C4-2B (cell line): ENCODE measurements around the gene ARSK.

Experiments used
- H3K27ac ChIP-seq: fragments of 450-650 bp; 2 replicates; pipeline ENCODE4 v1.5.1; 2017
- CTCF ChIP-seq: fragments of 450-650 bp; conservative IDR thresholded peaks from 2 replicates; pipeline ENCODE4 v1.5.1; 2017; ENCODE audit warnings: mild to moderate bottlenecking
- ZFX ChIP-seq: fragments of 450-650 bp; IDR thresholded peaks from 2 replicates; pipeline ENCODE4 v1.6.1; 2017

Gene ARSK

GRCh38 chr5:95621839-95622629 is 67.1 kb downstream of the ARSK start:
- TF ChIP-seq ZFX (no peak), CTCF (no peak)
- H3K27ac ChIP-seq: no peak overlapping the region

- no peak for TF ChIP-seq CTCF
- no peak for TF ChIP-seq ZFX
- no peak overlapping the region for H3K27ac ChIP-seq
Measured at GRCh38 chr5:95623706-95624105, 68.8 kb downstream of the ARSK start.

GRCh38 chr5:95624368-95624767 is 69.5 kb downstream of the ARSK start:
- no peak overlapping the region for H3K27ac ChIP-seq
- TF ChIP-seq CTCF (no peak), ZFX (no peak)

- TF ChIP-seq CTCF: no peak
- H3K27ac ChIP-seq: no peak overlapping the region
Measured at GRCh38 chr5:95626701-95627100, 71.8 kb downstream of the ARSK start.

- H3K27ac ChIP-seq: no peak overlapping the region
- TF ChIP-seq CTCF (no peak), ZFX (no peak)
Measured at GRCh38 chr5:95627971-95628810, 73.3 kb downstream of the ARSK start.

GRCh38 chr5:95628933-95629332 is 74.0 kb downstream of the ARSK start:
- H3K27ac ChIP-seq: no peak overlapping the region
- TF ChIP-seq CTCF (no peak), ZFX (no peak)

GRCh38 chr5:95630394-95630917 is 75.6 kb downstream of the ARSK start:
- no peak overlapping the region for H3K27ac ChIP-seq
- TF ChIP-seq ZFX: no peak
- no peak for TF ChIP-seq CTCF
